NCI-H128 (cell line): ENCODE measurements around the gene KRTAP10-8.
"Not testable (repeated sequence)": the region's sequence is repeated elsewhere in the genome, so short reads cannot be mapped to it uniquely, and the experiment has no call there.

Experiments
- DNase-seq: peaks from one replicate; lab custom pipeline; 2025; ENCODE audit not compliant: unreplicated experiment; lab: John Stamatoyannopoulos, UW

KRTAP10-8 gene

DNA sequence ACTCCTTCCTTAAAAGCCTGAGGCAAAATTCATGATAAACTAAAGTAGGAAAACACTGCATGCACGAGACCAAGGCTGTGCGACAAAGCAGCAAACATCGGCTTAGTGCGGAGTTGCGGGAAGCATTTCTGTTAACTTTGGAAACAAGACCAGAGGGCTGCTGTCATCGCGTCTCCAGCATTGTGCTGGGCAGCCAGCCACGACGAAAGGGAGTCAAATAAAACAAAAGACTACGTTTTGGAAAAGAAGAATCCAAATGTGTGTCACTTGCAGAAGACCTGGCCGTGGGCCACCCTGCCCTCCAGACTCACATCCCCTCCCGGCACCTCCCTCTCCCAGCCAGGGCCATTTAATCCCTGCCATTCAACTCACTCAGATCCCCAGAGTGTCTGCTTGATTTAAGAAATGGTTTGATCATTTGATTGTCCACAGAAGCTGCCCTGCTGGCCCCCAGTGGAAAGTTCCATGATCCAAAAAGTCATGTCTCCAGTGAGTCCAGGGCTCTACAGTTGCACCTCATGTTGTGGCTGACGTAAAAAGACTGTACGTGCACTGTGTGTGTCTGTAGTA lies 31.9 kb downstream of the KRTAP10-8 start:
- DNase-seq = no peak

GRCh38 chr21:44644878-44645277 lies 33.0 kb downstream of the KRTAP10-8 start:
- no peak for DNase-seq

DNA sequence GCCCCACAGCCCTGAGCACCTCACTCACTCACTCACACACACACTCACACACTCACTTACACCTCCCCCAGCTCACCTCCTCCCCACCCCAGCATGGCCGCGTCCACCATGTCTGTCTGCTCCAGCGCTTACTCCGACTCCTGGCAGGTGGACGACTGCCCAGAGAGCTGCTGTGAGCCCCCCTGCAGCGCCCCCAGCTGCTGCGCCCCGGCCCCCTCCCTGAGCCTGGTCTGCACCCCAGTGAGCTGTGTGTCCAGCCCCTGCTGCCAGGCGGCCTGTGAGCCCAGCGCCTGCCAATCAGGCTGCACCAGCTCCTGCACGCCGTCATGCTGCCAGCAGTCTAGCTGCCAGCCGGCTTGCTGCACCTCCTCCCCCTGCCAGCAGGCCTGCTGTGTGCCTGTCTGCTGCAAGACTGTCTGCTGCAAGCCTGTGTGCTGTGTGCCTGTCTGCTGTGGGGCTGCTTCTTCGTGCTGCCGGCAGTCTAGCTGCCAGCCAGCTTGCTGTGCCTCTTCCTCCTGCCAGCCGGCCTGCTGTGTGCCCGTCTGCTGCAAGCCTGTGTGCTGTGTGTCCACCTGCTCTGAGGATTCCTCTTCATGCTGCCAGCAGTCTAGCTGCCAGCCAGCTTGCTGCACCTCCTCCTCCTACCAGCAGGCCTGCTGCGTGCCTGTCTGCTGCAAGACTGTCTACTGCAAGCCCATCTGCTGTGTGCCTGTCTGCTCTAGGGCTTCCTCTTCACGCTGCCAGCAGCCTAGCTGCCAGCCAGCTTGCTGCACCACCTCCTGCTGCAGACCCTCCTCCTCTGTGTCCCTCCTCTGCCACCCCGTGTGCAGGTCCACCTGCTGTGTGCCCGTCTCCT lies 34.7 kb downstream of the KRTAP10-8 start, which contains the start of gene KRTAP10-11:
KRTAP10-11 (plus strand) TSS at position 49 of the 856 bp plus-strand sequence; CDS start at position 94, 45 bp downstream.
- not testable (repeated sequence) for DNase-seq

- DNase-seq = no peak
Measured at GRCh38 chr21:44647222-44647552, 35.3 kb downstream of the KRTAP10-8 start.

GRCh38 chr21:44648557-44649311 lies 36.9 kb downstream of the KRTAP10-8 start:
- no peak for DNase-seq

DNA sequence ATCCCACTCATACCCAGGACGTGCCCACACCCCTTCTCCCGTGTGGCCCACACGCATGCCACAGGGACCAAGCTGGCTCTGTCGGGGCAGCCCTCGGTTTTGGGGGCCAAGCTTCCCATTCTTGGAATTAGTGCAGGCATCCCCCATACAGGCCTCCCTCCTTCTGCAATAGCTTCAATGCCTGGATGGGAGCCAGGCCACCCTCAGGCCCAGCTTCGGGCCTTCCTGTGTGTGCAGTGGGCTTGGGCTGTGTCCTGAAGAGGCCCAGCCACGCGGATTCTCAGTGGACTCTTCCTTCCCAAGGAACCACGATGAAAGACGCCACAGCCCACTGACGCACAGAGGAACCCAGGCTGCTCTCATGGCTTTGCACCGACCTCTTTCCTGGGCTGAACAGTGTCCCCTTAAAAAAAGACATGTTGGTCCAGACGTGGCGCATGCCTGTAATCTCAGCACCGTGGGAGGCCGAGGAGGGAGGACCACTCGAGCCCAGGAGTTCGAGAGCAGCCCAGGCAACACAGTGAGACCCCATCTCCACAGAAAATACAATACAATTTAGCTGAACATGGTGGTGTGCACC lies 37.7 kb downstream of the KRTAP10-8 start:
- DNase-seq = no peak

DNA sequence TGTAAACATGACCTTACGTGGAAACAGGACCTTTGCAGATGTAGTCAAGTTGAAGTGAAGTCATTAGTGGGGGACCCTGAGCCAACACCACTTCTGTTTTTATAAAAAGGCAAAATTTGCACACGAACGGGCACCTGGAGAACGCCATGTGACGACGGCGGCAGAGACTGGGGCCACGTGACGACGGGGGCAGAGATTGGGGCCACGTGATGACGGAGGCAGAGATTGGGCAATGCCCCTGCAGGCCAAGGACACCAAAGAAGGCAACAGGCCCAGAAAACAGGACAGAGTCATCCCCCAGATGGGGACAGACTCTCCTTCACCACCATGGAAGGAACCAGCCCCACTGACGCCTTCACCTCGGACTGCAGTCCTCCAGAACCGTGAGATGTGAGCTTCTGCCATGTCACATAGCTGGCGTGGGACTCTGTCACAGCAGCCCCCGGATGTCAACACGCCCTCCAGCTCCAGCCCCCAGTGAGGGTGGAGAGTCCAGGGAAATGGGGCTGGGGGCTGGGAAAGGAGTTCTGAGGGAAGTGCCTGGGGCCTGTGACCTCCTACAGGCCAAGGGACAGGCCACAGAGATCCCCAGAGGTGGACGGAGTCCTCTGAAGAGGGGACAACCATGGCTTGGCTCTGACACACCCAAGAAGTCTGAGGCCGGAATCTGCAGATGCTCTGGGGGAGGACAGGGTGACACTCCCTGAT lies 38.5 kb downstream of the KRTAP10-8 start:
- DNase-seq = no peak

DNA sequence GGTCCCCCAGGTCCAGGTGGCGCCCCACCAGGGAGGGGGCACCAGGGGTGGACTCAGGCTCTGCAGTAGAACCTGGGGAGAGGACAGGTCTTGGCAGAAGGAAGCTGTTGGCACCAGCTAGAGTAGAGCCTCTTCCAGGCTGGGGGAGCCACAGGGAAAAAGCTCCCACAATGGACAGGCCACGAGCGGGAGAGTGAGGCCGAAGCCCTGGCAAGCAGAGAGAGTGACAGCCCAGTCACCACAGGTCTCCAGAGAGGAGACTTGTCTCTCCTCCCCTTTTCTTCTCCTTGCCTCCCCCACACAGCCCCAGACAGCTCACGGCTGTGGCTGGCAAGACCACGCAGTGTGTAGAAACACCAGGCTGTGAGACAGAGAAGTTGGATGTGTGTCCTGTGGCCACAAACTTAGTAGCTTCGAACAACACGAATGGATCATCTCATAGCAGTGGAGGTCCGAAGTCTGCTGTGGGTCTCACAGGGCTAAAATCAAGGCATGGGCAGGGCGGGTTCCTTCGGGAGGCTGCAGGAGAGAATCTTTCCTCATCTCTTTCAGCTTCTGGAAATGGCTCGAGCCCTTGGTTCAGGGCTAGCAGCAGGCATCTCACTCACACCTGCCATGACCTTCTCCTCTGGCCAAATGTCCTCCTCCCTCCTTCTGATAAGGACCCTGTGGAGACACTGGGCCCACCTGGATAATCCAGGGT lies 39.2 kb downstream of the KRTAP10-8 start:
- DNase-seq = no peak

- DNase-seq = no peak
Measured at GRCh38 chr21:44653123-44653522, 41.2 kb downstream of the KRTAP10-8 start.

- no peak for DNase-seq
Measured at GRCh38 chr21:44653656-44654575, 42.0 kb downstream of the KRTAP10-8 start.

GRCh38 chr21:44654576-44655175 lies 42.8 kb downstream of the KRTAP10-8 start, which contains the start of gene KRTAP12-4:
KRTAP12-4 (minus strand) TSS chr21:44654659; CDS start chr21:44654614, 45 bp downstream.
- DNase-seq = no peak

GRCh38 chr21:44656868-44657267 lies 45.0 kb downstream of the KRTAP10-8 start:
- no peak for DNase-seq

DNA sequence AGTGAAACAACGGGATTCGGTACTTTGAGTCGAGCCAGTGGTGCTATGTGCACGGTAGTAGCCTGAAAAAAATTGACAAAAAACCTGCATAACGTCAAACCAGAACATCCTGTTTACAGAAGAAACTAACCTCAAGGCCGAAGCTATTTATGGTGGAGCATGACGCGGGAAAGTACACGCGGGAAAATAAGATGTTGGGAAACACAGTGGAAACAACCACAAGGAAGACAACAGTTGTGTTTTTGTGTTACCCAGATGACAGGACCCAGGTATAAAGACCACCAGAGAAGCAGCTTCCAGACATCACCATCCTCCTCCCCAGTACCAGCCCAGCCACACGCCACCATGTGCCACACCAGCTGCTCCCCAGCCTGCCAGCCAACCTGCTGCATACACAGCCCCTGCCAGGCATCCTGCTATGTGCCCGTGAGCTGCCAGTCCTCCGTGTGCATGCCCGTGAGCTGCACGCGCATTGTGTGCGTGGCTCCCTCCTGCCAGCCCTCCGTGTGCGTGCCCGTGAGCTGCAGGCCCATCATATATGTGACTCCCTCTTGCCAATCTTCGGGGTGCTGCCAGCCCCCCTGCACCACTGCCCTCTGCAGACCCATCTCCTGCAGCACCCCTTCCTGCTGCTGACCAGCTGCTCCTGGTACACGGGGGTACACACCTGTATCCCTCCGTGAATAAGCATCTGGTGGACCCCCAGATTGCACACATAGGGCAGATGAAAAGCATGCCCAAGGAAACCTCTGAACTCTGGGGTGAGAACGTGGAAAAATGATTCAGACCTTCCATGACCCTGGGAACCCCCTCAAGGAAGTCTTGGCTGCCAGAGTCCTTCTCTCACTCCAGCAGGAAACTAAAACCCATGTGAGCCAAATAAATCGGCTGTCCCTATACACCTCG lies 46.0 kb downstream of the KRTAP10-8 start, which contains the start of gene KRTAP12-3:
KRTAP12-3 (plus strand) TSS at position 298 of the 906 bp plus-strand sequence; CDS start at position 346, 48 bp downstream.
- DNase-seq = no peak

DNA sequence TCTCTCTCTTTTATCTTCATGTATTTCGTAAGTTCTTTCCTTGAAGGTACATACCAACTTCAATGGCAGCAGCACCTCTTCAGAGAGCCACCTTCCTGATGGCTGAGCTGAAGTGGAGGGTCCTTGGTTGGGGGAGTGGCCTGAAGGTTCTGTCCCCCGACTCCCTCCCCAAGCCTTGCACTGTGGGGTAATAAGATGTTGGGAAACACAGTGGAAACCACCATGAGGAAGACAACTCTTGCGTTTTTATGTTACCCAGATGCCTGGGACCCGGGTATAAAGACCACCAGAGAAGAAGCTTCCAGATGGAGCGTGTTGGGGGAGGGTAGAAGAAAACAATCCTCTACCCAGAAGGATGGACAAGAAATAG lies 46.6 kb downstream of the KRTAP10-8 start:
- no peak for DNase-seq

GRCh38 chr21:44658913-44659595 lies 47.2 kb downstream of the KRTAP10-8 start:
- no peak for DNase-seq

DNA sequence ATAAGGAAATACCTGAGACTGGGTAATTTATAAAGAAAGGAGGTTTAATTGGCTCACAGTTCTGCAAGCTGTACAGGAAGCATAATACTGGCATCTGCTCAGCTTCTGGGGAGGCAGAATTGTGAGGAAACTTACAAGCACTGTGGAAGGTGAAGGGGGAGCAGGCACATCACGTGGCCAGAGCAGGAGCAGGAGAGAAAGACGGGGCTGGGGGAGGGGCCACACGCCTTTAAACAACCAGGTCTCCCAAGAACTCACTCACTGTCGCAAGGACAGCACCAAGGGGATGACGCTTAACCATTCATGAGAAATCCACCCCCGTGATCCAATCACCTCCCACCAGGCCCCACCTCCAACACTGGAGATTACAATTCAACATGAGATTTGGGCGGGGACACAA lies 49.7 kb downstream of the KRTAP10-8 start:
- DNase-seq = not testable (repeated sequence)
